Measurements from ENCODE around the gene BLTP3B.
"Not testable (repeated sequence)": the region's sequence is repeated elsewhere in the genome, so short reads cannot be mapped to it uniquely, and the experiment has no call there.

Gene BLTP3B, protein sequence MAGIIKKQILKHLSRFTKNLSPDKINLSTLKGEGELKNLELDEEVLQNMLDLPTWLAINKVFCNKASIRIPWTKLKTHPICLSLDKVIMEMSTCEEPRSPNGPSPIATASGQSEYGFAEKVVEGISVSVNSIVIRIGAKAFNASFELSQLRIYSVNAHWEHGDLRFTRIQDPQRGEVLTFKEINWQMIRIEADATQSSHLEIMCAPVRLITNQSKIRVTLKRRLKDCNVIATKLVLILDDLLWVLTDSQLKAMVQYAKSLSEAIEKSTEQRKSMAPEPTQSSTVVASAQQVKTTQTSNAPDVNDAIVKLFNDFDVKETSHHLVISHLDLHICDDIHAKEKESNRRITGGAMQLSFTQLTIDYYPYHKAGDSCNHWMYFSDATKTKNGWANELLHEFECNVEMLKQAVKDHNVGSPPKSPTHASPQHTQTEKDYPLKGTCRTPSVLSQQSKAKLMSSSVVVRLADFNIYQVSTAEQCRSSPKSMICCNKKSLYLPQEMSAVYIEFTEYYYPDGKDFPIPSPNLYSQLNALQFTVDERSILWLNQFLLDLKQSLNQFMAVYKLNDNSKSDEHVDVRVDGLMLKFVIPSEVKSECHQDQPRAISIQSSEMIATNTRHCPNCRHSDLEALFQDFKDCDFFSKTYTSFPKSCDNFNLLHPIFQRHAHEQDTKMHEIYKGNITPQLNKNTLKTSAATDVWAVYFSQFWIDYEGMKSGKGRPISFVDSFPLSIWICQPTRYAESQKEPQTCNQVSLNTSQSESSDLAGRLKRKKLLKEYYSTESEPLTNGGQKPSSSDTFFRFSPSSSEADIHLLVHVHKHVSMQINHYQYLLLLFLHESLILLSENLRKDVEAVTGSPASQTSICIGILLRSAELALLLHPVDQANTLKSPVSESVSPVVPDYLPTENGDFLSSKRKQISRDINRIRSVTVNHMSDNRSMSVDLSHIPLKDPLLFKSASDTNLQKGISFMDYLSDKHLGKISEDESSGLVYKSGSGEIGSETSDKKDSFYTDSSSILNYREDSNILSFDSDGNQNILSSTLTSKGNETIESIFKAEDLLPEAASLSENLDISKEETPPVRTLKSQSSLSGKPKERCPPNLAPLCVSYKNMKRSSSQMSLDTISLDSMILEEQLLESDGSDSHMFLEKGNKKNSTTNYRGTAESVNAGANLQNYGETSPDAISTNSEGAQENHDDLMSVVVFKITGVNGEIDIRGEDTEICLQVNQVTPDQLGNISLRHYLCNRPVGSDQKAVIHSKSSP (N-terminal part only)

DNA sequence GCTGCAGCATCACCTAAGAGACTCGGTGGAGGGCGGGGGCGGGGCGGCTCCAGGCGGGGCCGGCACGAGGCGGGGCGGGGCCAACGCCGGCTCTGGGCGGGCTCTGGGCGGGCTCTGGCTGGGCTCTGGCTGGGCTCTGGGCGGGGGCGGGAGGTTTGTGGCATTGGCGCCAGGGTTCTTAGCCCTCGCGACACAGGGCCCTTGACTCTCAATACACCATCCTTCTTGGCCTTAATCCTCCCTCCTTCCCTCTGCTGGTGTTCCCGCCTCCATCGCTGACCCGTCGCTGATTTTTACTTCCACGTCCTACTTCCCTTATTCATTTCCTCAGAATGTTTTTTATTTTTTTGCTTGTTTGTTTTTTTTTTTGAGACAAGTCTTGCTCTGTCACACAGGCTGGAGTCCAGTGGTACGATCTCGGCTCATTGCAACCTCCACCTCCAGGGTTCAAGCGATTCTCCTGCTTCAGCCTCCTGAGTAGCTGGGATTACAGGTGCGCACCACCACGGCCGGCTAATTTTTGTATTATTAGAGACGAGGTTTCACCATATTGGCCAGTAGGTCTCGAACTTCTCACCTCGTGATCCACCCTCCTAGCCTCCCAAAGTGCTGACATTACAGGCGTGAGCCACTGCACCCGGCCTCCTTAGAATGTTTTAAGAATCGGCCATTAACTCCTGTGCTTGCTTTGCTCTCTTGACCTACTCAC, at the start of gene BLTP3B:
Gene BLTP3B (minus strand): TSS at position 24 of the 709 bp plus-strand sequence. CDS start 239 bp downstream, outside the sequence.
- DNase-seq (ENCODE audit: low read depth in 2 of 2): peak; percentile 82 to 86

DNA sequence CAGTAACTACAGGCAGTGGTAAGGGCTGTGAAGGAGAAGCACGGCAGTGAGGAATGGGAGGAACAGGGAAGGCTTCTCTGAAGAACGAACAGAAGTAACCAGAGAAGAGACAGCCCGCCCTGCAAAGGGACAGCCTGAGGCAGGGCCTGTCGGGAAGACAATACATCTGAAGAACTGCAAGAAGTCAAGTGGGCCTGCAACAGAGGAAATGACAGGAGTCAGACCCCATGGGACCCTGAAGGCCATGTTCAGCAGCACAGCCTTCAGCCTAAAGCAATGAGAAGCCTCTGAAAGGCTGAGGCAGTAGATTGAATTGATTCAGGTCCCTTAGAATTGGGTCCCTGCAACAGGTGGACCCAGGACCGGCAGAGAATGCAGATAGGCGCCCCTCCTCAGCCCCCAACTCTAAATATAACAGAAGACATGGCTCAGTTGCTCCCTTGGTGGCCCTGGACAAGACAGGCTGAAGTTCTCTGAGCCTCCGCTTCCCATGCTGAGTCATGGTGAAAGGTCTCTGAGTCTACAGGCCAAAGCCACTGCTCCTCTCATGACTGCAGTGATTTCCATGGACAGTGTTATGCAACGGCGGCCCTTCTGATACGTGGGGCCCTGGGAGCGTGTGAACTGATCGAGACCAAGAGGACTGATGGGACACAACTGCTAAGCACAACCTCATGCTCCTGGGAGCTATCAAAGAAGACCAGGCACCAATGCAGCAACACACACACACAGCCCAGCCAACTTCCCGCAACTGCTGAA, 47.1 kb upstream of the BLTP3B start:
- no peak for DNase-seq (ENCODE audit: low read depth in 2 of 2)

DNA sequence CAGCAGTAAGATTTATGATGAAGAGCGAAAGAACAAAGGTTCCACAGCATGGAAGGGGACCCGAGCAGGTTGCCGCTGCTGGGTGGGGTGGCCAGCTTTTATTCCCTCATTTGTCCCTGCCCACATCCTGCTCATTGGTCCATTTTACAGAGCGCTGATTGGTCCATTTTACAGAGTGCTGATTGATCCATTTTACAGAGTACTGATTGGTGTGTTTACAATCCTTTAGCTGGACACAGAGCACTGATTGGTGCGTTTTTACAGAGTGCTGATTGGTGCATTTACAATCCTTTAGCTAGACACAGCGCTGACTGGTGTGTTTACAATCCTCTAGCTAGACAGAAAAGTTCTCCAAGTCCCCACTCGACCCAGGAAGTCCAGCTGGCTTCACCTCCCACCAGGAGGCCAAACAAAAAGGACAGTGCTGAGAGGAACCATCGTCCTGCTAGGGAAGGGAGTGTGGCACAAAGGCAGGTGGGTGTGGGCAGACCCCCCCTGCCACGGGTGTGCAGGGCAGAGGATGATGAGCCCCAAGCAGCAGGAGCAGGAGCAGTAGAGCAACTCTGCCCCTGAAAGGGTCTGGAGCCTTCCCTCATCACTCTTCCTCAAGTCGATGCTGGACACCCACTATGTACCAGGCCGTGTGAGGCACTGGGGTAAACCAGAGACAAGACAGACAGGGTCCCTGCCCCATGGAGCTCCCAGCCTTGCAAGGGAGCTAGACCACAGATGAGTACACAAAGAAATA, 46.4 kb upstream of the BLTP3B start:
- not testable (repeated sequence) for DNase-seq (ENCODE audit: low read depth in 2 of 2)

DNA sequence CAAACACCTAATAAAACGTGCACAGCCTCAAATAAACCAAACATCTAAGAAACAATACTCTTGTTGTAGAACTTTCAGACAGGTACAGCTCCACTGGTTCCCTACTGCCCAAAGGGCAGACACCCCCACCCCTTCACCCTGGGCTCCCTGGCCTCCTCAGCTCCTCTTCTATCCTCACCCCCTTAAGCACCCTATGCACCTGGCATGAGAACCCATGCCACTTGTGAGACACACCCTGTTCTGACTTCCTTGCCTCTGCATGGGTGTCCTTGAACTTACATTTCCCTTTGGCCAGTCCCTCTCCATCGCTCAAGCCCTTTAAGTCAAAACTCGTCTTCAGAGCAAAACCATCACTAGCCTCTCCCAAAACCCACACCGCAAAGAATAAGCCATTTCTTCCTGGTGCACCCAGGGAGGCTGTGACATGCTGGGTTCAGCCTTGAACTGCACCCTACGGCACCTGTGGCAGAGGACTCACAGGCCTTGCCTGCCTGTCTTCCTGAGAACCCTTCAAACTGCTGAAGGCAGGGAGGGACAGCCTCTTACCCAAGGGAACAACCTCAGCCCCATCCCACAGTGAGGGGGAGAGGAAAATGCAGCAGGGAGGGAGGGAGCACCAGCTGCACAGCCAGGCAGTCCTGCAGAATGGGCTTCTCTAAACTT, 45.3 kb upstream of the BLTP3B start:
- no peak for DNase-seq (ENCODE audit: low read depth in 2 of 2)

DNA sequence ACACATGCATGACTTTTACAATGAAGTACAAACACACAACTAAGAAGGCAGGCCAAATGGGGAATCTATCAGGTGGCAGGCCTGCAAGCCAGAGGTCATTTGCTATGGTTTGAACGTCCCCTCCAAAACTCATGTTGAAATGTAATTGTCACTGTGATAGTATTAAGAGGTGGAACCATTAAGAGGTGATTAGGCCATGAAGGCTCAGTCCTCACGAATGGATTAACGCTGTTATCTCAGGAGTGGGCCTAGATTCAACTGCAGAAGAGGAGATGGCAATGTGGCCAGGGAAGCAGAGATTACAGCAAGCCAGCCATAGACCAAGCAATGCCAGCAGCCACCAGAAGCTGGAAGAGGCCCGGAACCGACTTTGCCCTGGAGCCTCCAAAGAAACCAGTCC, 44.4 kb upstream of the BLTP3B start:
- DNase-seq (ENCODE audit: low read depth in 2 of 2): no peak

DNA sequence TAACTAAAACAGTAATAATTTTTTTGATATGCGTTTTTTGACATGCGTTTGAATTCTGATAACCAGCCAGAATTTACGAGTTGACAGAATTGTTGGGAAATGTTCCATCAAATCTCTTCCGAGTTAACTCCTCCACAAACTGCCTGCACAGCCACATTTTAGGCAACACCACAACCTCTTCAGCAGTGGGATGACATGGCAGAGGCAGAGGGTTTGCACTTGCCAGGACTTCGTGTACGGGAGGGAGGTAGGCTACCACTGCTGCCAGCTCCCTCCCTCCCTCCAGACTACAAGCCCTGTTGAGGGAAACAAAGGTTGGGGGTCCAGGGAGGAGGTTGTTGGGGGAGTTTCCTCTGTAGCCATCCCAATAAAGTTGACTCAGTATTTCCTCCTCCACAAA, 43.4 kb upstream of the BLTP3B start:
- DNase-seq (ENCODE audit: low read depth in 2 of 2): no peak

DNA sequence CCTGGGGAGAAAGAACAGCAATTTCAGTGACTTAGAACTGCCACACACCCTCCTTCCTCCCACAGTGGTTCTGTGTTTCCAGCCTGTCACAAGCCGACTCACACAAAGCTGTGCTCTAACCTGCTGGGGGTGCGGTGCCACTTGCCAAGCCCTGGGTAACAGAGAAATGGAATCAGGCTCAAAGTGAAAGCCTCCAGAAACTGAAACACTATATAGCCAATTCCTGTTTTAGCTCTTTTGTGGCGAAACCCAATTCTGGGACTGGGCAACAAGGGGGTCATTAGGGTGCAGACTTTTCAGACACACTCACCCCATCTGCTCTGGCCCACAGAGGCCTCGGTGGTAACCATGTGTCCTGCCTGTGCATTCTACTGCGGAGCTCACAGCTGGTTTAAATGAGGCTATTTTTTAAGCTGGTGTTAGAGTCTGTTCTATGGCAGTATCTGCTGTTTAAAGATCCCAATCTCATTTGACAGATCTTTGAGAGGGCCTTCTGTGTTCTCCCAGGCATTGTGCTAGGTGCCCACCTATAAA, 42.8 kb upstream of the BLTP3B start:
- DNase-seq (ENCODE audit: low read depth in 2 of 2): no peak

DNA sequence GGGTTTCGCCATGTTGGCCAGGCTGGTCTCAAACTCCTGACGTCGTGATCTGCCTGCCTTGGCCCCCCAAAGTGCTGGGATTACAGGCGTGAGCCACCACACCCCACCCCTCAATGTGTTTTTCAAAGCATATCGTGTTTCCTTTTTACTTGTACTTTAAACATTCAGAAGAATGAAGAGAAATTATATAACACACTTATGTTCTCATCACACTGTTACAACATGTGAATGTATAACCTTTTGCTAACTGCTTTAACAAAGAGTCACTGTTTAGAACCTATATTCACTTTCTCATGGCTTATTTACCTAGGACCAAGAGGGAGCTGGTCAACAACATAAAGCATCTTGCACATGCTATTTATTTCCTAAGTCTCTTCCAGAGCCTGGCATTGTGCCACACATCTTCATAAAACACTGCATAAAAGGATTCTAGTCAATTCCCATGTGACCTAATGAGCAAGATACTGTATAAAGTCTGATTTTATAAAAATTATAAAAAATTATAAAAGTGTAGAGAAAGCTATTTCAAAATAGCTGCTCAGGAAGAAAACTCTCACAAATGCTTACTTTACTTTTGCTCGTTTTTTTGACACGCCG, 42.0 kb upstream of the BLTP3B start:
- DNase-seq (ENCODE audit: low read depth in 2 of 2): no peak

DNA sequence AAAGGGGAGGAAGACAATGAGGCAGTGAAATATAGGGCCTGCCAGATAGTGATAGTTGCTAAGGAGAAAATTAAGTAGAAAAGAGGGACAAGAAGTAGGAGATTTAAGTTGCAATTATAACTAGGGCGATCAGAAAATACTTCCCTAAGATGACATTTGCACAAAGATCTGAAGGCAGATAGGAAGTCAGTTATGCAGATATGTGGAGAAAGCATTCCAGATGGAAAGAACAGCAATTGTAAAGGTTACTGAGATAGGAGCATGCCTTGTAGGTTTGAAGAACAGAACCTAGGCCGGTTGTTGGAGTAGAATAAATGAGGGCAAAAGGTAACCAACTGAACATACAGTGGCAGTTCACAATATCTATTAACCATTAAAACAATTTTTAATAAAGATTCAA, 36.6 kb upstream of the BLTP3B start:
- DNase-seq (ENCODE audit: low read depth in 2 of 2): no peak

DNA sequence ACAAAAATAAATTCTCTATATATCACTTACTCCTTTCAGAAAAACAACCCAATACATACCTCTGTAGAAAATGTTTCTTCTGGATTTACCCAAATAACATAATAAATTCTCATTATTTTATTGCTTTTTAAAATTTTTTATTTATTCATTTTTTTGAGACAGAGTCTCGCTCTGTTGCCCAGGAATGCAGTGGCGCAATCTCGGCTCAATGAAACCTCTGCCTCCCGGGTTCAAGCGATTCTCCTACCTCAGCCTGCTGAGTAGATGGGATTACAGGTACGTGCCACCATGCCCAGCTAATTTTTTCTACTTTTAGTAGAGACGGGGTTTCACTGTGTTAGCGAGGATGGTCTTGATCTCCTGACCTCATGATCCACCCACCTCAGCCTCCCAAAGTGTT, 33.8 kb upstream of the BLTP3B start:
- not testable (repeated sequence) for DNase-seq (ENCODE audit: low read depth in 2 of 2)

DNA sequence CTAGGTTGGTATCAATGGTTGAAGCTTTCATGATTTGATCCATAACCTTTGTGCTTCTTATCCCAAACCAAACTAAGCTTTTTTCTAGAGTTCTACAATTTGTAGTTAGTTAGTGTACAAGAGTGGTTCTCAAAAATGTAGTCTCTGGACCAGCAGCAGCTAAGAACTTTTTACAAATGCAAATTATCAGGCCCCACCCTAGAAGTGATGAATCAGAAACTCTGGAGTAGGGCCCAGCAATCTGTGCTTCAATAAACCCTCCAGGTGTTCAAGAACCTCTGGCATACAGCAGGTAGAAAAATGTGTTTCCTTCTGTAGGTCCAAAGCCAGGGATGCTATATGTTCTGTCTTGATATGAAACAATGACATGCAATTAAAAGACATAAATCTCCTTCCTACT, 31.8 kb upstream of the BLTP3B start:
- DNase-seq (ENCODE audit: low read depth in 2 of 2): no peak

DNA sequence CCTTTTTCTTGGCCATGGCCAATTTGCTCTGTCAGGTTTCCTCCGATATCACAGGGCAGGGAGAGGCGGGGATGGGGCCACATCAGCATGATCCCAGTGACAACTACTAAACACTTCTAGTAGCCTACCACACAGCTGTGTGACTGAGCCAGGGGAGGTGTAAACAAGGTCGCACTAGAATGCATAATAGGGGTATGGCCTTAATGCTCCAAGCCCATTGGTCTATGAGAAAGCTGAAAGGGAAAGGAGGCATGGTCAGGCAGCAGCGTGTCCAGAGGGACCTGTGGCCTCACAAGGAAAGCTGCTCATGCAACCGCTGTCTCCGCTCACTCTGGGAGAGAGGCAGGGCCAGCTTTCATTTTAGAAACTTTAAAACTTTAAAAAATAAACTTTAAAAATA, 30.4 kb upstream of the BLTP3B start:
- DNase-seq (ENCODE audit: low read depth in 2 of 2): no peak

DNA sequence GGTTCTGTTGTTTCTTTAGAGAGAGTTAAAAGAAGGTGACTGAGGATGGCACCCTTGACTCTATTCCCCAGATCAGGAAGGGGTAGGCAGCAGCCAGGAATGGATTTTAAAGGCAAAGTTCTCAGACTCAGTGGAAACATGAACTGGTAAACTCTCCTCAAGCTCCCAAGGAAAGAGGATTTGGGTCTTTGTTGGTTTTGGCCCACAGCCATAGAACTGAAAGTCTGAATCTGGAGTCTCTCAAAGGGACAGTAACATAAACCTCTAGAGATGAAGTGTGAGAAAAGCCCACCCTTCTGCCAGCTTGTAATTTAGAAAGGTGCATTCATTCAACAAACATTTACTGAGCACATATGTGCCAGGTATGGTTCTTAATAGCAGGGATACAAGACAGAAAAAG, 28.6 kb upstream of the BLTP3B start:
- DNase-seq (ENCODE audit: low read depth in 2 of 2): no peak

DNA sequence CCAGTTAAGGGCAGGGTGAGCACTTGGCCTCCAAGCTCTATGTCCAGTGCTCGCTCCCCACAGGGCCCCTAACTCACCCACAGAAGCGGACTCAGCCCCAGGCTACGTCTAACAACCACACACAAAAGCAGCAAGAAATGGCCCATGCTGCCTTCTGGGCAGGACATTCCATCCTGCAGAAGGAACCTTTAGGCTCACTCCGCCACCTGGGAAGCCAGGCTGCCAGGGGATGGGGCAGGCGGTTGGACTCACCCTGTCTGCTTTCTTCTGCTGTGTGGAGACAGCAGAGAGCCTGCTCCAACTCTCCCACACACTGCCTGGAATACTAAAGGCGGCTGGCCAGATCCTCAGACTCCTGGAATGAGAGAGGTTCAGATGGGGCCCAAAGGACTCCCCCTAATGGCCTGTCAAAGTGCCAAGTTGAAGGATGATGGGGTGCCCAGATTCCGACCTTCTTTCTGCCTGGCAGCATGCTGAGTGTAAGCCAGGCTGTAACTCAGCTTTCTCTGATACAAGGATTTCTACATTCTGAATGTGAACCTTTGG, 27.7 kb upstream of the BLTP3B start:
- no peak for DNase-seq (ENCODE audit: low read depth in 2 of 2)

DNA sequence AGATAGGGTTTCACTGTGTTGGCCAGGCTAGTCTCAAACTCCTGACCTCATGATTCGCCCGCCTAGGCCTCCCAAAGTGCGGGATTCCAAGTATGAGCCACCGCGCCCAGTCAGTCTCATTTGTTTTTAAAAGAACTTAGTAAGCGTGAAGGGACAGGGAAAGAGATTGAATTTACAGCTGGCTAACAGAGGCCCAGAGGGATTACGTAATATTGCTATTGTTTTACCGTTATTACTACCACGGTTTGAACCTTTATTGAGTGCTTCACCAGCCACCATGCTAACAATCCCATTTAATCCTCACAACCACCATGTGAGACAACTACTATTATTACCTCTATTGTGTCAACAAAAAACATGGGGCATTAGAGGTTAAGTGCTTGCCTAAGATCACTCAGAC, 26.7 kb upstream of the BLTP3B start:
- no peak for DNase-seq (ENCODE audit: low read depth in 2 of 2)

DNA sequence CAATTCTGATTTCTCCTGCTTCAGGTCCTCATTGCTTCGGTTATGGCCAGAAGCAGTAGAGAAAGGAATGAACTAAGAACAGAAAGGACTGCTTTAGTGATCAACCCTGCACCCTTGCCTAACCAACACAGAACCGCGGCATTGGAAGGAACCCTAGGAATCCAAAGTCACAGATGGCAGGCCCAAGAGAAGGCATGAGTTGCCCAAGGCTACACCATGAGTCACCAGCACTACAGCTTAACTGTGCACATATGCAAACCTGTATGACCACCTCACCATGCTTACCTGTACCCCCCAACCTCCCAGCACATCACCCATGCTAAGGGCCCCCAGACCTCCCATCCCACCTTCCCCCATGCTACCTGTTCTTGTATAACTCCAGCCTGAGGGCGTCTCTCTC, 25.9 kb upstream of the BLTP3B start:
- no peak for DNase-seq (ENCODE audit: low read depth in 2 of 2)

DNA sequence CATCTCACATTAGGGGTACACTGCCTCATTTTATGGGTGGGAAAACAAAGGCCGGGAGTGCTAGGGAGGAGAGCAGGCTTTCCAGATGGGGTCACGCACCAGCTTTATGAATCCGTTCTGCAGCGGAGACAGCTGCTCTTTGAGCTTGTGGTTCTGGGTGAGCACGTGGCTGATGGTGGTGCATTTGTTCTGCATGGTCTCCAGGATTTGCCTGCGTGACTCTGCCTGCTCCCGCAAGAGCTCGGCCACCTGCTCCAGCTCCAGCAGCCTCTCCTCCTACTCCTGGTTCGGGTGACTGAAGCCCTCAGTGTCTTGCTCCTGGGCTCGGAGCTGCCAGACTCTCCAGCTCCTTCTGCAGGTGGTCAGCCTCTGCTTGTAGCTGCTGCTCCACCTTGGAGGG, 23.6 kb upstream of the BLTP3B start:
- no peak for DNase-seq (ENCODE audit: low read depth in 2 of 2)

DNA sequence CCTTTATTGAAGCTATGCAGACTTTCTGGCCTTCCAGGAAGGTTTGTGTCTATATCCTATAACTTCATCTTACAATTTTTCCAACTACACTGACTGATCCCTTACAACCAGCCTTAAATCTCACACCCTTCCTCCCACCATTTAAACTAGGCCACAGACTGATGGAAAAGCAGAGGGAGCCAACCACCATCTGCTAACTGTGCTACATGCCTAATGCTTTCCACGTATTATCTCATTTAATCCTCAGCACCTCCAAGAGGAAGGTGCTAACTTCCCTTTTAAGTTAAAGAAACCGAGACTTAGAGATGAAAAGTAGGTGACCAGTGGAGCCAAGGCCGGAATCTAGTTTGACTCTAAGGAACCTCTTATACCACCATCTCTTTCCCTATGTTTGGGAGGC, 22.7 kb upstream of the BLTP3B start:
- no peak for DNase-seq (ENCODE audit: low read depth in 2 of 2)

All from stimulated activated CD8-positive, alpha-beta memory T cell treated with anti-CD3 and anti-CD28 coated beads, Interleukin-7, amount 100 ng/mL, for 1 hour (primary cell).